Stimulated activated CD4-positive, alpha-beta T cell treated with anti-CD3 and anti-CD28 coated beads, TNF-alpha, amount 100 ng/mL, for 4 hours (primary cell): Measurements from ENCODE around the gene TAOK3.

Experiments
- DNase-seq, 3 experiments: peaks; one replicate each; pipeline ENCODE4 v3.0.0-alpha.2; 2020; ENCODE audit warnings: low read depth in 3 of 3

TAOK3 gene

DNA sequence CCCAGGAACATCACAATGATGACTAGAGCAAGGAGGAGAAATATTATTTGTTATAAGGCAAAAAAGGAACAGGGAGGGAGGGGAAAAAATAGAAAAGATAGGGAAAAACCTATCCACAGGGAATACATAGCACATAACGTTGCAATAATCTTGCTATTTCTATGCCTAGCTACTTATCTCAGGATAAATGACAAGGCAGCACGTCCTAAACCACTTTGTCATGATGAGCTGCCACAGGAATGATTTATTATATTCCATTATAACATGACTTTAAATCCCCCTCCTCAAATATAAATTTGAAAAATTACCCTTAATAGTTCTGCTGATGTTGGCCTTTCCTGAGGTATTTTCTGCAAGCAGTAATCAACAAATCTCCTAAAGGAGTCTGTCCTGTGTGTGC, 160.1 kb downstream of the TAOK3 start:
- DNase-seq = no peak

DNA sequence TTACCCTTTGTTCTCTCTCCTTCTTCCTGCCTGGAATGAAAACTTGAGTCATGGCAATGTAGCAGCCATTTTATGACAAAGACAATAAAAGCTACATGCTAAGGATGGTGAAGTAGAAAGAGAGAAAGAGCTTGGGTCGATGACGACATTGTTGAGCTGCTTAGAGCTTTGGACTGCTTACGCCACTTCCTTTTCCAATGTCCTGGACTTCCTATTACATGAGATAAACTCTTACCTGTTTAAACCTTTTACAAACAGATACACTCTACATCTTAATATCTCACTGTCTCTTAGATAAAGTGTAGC, 166.6 kb downstream of the TAOK3 start:
- no peak for DNase-seq

- DNase-seq = no peak
These were observed 178.7 kb downstream of the TAOK3 start for GRCh38 chr12:118193958-118194357.

GRCh38 chr12:118193477-118193876, 179.2 kb downstream of the TAOK3 start:
- no peak for DNase-seq

GRCh38 chr12:118190266-118190665, 182.4 kb downstream of the TAOK3 start:
- DNase-seq = no peak

DNA sequence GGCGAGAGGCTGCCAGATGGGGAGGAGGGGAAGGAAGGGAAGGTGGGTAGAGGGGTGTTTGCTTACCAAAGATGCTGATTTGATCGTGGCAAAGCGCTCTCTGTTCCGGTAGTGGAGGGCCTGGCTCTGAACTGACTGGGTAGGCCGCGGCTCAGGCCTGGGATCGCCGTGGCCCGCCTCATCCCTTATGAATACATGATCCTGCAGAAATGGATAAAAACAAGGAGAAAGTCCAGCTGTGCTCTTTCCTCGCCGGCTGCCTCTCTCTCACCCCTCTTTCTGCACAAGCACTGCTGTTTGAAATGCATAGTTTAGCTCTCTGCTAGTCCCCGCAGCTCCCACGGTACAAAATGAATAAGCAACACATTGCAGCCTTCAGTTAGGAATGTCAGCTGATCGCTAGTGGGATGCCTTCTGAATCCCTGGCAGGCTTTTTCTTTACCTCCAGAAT, 182.9 kb downstream of the TAOK3 start:
- DNase-seq = no peak

- DNase-seq = no peak
These were observed 183.9 kb downstream of the TAOK3 start for GRCh38 chr12:118188690-118189371.

- DNase-seq = no peak
These were observed 184.8 kb downstream of the TAOK3 start for GRCh38 chr12:118187751-118188435.

DNA sequence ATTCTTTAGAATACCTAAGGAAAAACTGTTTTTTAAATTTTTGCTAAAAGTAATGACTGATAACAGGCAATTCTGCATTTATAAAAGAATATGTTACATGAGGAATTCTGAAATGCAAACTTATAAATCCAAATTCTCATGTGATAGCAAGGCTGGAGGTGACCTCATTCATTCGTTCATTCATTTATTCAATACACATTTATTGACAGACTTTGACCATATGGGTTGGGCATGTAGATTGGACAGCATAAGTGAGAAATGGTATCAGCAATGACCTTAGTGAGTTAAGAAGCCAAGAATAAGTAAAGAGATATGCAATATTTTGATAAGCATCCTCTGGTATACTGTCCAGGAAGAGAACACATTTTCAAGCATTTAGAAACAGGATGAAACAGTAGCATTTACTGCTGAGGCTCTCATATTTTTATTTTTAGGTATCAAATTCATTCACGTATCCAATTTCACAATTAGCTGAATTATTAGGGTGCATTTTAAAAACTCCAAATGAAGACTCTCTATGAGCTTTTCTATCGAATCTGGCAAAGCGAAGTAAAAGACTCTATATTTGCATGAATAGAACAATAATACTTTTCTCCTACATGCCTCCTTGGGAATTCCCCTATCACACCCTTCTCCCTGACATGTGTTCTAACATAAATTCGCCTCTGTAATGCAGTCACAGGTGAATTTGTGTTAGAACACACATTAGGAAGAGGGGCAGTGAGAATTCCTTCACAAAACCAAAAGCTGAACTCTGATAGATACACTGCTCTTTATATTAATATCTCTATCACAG, 186.9 kb downstream of the TAOK3 start:
- no peak for DNase-seq

- DNase-seq = no peak
These were observed 189.0 kb downstream of the TAOK3 start for GRCh38 chr12:118183711-118184110.

DNA sequence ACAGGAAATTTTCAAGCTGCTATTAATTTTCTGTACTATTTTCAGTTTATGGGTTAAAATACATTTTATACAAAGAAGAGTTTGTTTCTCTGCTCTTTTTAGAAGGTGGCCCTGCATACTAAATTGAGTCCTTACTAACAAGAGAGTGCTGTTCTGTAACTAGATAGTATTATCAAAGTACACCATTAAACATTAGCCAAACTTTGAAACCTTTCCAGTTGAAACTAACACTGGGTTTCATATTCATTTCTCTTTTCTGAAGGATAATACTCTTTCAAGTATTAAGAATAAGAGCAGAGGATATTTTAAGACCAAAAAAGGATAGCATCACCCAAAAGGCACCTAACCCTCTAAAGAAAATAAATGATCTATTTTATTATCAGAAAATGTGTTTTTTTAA, 189.6 kb downstream of the TAOK3 start:
- DNase-seq = no peak

- no peak for DNase-seq
These were observed 196.8 kb downstream of the TAOK3 start for GRCh38 chr12:118175823-118176447.

DNA sequence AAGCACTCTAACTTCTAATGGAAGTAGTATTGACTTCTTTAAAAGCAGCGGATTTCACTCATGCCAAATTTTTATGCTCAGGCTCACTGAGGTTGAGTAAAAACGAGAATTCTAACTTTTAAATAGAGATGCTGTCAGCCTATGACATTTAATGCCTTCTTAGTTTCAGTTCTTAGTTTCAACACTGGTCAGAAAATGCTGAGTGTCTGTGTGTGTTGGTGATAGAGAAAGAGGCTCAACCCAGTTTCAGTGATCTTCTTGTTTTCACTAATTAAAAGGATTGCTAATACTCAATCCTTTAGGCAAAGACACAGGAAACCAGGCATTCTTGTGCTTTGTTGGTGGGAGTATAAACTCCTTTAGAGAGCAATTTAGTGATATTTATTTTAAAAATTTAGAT, 205.8 kb downstream of the TAOK3 start:
- DNase-seq = no peak

DNA sequence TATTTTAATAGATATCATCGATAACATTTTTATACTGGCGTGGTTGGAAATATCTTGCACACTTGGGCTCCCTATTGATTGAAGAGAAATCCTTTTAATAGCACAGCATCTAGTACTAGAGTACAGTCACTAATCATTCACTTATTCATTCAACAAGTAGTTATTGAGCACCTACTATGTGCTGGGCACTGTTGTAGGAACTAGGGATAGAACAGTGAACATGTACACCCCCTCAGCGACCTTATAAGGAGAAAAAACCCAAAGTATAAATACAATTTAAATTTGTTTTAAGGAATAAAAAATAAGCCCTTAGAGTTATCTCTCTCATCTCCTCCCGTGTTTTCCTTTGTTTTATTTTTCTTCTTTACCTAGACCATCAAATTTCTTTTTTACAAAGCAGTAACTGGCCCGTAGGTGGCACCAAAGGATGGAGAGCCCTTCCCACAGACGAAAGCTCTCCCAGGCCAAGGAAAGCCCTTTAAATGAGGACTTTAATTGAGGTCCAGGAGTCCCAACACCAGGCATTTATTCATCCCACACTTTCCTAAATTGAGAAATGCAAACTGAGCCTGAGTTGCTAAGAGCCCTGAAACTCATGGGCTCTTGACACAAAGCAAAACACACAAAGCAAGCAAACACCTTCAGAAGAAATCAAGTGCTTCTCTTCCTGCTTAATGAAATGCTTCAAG, 207.8 kb downstream of the TAOK3 start:
- DNase-seq = no peak

- DNase-seq = no peak
These were observed 212.2 kb downstream of the TAOK3 start for GRCh38 chr12:118160536-118160935.

DNA sequence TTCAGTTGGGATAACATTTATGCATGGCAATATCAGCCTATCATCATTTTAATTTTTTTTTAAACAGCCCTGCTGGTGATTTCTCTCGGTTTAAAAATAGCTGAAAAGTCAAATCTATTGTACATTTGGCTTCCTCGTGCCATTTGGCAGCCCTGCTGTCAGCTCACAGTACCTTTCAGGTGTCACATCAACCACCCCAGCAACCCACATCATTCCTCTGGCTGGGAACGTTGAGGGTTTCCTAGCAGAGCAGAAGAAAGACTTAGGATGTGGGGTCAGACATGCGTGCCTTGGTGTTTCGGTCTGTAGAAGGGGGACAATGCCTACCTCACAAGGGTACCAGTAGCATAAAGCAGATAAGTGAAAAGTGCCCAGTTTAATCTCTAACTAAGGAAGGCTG, 221.0 kb downstream of the TAOK3 start:
- DNase-seq = no peak

- no peak for DNase-seq
These were observed 222.1 kb downstream of the TAOK3 start for GRCh38 chr12:118150625-118151024.

GRCh38 chr12:118148287-118148686, 224.4 kb downstream of the TAOK3 start:
- no peak for DNase-seq

DNA sequence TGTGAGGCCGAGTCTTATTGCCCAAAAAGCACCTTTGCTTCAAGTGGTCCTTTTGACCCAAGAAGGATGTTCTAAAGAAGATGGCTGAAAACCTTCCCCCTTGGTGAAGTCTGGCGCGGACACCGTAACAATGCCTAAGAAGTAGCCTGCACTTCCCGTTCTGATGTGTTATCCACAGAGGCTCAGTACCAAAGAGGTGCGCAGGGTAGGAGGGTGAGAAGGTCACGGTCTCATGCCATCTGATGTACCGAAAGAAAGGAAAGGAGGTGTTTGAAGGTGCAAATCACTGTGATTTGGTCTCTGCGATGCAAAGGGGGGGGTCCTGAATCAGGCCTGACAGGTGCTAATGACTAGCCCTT, 226.9 kb downstream of the TAOK3 start:
- no peak for DNase-seq

DNA sequence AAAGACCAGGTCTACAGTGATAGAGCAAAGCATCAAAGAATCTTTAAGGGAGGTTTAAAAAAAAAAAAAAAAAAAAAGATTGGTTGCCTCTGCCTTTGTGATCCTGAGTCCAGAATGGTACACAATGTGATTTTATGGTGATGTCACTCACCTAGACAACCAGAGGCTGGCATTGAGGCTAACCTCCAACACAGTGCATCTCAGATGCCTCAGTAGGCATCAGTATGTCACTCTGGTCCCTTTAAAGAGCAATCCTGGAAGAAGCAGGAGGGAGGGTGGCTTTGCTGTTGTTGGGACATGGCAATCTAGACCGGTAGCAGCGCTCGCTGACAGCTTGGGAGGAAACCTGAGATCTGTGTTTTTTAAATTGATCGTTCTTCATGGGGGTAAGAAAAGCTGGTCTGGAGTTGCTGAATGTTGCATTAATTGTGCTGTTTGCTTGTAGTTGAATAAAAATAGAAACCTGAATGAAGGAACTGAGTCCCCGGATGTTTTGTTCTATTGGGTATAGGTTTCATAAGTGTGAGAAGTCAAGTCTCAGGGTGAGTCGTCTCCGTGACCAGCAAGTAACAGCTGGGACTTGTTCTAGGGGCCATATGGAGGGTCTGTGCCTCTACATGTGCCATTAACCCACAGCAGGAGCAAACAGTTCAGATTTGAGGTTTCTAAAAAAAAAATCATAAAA, 227.5 kb downstream of the TAOK3 start:
- DNase-seq = no peak

- DNase-seq = no peak
These were observed 228.2 kb downstream of the TAOK3 start for GRCh38 chr12:118144499-118144898.
